ENCODE measurements around the gene EHF.

The EHF gene

DNA sequence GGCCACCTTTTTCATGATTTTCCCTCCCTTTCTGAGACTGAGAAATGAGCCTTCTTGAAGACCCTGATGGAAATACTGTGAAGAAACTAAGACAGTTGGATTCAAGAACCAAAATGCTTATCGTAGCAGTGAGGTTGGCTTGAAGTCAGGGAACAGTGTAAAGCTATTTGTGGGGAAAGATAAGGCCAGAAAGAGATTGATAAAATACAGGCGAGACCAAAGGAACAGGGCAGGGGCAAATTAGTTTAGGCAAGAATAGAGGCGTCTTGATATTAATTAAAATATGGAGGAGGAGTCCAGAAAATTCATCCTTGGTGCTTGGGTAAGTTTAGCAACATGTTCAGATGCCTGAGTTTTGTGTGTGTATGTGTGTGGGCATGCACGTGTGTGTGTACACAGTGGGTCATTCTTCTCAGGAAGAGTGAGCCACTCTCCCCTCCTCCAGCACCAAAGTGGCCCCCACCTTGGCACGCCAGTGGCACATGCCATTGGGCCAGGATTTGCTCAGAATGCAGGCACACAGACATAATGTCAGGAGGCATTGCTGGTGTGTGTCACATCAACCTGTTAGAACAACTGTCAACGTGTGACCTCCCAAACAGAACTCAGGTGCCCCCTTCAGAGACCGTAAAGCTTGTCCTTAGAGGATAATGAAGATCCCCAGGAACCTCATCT is 3.9 kb upstream of the EHF start:
- Histone ChIP-seq H3K9me3 (ENCODE audit: severe bottlenecking) (no peaks in the 10 kb centered on the region), H3K4me1 (ENCODE audit: insufficient read depth, poor library complexity, severe bottlenecking) (peaks cover 15% of the 10 kb centered on the region), H3K27me3 (ENCODE audit: insufficient read depth, poor library complexity, severe bottlenecking) (no peaks in the 10 kb centered on the region), H3K27ac (ENCODE audit: poor library complexity, severe bottlenecking) (no peak overlapping the region), H3K36me3 (ENCODE audit: low read depth) (peaks cover under 1% of the 10 kb centered on the region; the same call in 1 of the 2 replicates), H3K4me3 (ENCODE audit: severe bottlenecking) (no peak overlapping the region)
- DNase-seq (ENCODE audit: low spot score): no peak
- ATAC-seq (ENCODE audit: low read depth): no peak
- TF ChIP-seq, protein P1, sequence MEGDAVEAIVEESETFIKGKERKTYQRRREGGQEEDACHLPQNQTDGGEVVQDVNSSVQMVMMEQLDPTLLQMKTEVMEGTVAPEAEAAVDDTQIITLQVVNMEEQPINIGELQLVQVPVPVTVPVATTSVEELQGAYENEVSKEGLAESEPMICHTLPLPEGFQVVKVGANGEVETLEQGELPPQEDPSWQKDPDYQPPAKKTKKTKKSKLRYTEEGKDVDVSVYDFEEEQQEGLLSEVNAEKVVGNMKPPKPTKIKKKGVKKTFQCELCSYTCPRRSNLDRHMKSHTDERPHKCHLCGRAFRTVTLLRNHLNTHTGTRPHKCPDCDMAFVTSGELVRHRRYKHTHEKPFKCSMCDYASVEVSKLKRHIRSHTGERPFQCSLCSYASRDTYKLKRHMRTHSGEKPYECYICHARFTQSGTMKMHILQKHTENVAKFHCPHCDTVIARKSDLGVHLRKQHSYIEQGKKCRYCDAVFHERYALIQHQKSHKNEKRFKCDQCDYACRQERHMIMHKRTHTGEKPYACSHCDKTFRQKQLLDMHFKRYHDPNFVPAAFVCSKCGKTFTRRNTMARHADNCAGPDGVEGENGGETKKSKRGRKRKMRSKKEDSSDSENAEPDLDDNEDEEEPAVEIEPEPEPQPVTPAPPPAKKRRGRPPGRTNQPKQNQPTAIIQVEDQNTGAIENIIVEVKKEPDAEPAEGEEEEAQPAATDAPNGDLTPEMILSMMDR (IDR thresholded peaks at IDR 0.05; ENCODE audit: poor library complexity, severe bottlenecking): no peak

DNA sequence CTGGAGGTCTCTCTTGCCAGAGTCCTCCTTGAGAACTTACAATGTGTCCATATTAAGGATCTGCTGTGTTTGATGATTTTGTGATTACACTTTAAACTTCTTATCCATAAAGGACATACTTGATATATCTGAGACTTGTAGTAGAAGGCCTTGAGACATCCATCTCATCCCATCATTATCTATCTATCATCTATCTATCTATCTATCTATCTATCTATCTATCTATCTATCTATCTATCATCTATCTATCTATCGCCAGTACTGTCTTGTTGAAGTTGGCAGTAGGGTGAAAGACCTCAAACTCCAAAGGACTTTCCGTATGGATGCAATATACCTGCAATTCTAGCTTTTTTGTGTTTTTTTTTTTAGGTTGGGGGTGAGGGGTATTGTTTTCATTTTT is 2.5 kb upstream of the EHF start:
- Histone ChIP-seq H3K4me3 (ENCODE audit: severe bottlenecking) (no peak overlapping the region), H3K27ac (ENCODE audit: poor library complexity, severe bottlenecking) (no peak overlapping the region), H3K9me3 (ENCODE audit: severe bottlenecking) (no peaks in the 10 kb centered on the region), H3K4me1 (ENCODE audit: insufficient read depth, poor library complexity, severe bottlenecking) (peaks cover 21% of the 10 kb centered on the region), H3K27me3 (ENCODE audit: insufficient read depth, poor library complexity, severe bottlenecking) (no peaks in the 10 kb centered on the region), H3K36me3 (ENCODE audit: low read depth) (peaks cover 4% of the 10 kb centered on the region; the same call in 1 of the 2 replicates)
- TF ChIP-seq, protein P1 (IDR thresholded peaks at IDR 0.05; ENCODE audit: poor library complexity, severe bottlenecking): no peak
- DNase-seq (ENCODE audit: low spot score): no peak
- no peak for ATAC-seq (ENCODE audit: low read depth)

DNA sequence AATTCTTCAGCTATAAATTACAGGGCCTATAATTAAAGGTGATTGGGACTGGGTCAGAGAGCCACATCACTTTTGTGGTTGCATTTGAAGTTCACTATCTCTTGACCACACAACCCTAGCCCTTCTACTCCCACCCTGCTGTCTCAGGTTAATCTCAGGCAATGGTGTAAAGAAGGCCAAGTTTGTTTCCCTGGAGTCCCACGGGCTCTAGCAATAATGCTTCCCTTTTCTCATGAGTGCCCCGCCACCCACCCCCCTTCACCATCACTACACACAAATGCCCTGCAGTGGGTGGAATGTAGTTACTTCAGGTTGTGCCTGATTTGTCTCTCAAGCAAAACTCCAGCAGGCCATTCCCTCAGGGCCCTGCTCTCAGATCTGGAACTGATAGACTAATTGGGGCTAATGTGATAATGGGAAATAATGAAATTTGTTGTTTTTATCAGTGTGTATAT is 1.8 kb upstream of the EHF start:
- ATAC-seq (ENCODE audit: low read depth) (no peak), DNase-seq (ENCODE audit: low spot score) (no peak)
- Histone ChIP-seq H3K27me3 (ENCODE audit: insufficient read depth, poor library complexity, severe bottlenecking) (no peaks in the 10 kb centered on the region), H3K9me3 (ENCODE audit: severe bottlenecking) (no peaks in the 10 kb centered on the region), H3K36me3 (ENCODE audit: low read depth) (peaks cover 4% of the 10 kb centered on the region; the same call in 1 of the 2 replicates), H3K4me3 (ENCODE audit: severe bottlenecking) (no peak overlapping the region), H3K4me1 (ENCODE audit: insufficient read depth, poor library complexity, severe bottlenecking) (peaks cover 21% of the 10 kb centered on the region), H3K27ac (ENCODE audit: poor library complexity, severe bottlenecking) (no peak overlapping the region)
- TF ChIP-seq, protein P1 (IDR thresholded peaks at IDR 0.05; ENCODE audit: poor library complexity, severe bottlenecking): no peak

DNA sequence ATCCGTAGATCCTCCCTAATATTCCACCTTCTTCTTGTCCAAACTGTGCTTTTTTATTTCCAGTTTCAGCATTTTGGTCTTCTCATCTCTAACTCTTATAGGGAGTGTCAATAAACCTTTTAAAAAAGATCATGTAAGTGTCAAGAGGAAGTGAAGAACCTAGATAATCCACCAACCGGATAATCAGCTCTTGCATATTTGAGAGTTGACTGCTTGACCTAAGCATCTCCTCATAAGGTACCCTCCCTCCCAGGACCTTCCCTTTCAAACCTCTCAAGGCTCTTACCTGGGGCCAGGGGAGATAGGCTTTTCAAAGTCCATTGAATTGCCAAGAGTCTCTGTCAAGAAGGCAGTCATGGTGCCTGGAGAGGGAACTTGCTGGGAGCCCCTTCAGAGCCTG is 691 bp upstream of the EHF start:
- no peak overlapping the region for H3K4me3 ChIP-seq (ENCODE audit: severe bottlenecking)
- no peaks in the 10 kb centered on the region for H3K9me3 ChIP-seq (ENCODE audit: severe bottlenecking)
- H3K27me3 ChIP-seq (ENCODE audit: insufficient read depth, poor library complexity, severe bottlenecking): no peaks in the 10 kb centered on the region
- DNase-seq (ENCODE audit: low spot score) (no peak), ATAC-seq (ENCODE audit: low read depth) (no peak)
- no peak overlapping the region for H3K27ac ChIP-seq (ENCODE audit: poor library complexity, severe bottlenecking)
- peaks cover 4% of the 10 kb centered on the region; the same call in 1 of the 2 replicates for H3K36me3 ChIP-seq (ENCODE audit: low read depth)
- peaks cover 21% of the 10 kb centered on the region for H3K4me1 ChIP-seq (ENCODE audit: insufficient read depth, poor library complexity, severe bottlenecking)
- TF ChIP-seq, protein P1 (IDR thresholded peaks at IDR 0.05; ENCODE audit: poor library complexity, severe bottlenecking): no peak

DNA sequence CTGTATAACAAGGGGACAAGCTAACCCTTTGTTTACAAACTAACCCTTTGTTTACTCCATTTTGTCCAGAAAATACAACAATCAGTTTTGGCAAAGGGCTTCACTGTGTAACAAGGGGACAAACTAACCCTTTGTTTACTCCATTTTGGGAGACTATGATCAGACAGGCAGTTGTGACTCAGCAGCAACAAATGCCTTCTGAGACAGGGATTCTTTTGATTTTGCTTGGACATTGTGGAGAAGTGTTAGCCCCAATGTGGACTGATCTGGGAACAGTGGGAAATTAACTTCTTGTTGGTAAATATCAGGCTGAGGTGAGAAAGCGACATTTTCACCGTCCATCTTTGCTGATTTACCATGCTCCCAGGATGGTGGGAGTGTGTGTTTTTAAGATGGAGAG is 983 bp downstream of the EHF start:
- Histone ChIP-seq H3K36me3 (ENCODE audit: low read depth) (peaks cover 4% of the 10 kb centered on the region; the same call in 1 of the 2 replicates), H3K27me3 (ENCODE audit: insufficient read depth, poor library complexity, severe bottlenecking) (no peaks in the 10 kb centered on the region), H3K27ac (ENCODE audit: poor library complexity, severe bottlenecking) (peak overlapping the region; percentile 64), H3K4me1 (ENCODE audit: insufficient read depth, poor library complexity, severe bottlenecking) (peaks cover 33% of the 10 kb centered on the region), H3K4me3 (ENCODE audit: severe bottlenecking) (peak overlapping the region; percentile 23), H3K9me3 (ENCODE audit: severe bottlenecking) (no peaks in the 10 kb centered on the region)
- TF ChIP-seq, protein P1 (IDR thresholded peaks at IDR 0.05; ENCODE audit: poor library complexity, severe bottlenecking): no peak
- DNase-seq (ENCODE audit: low spot score) (no peak), ATAC-seq (ENCODE audit: low read depth) (peak; percentile 37; the same call in 1 of the 3 replicates)
